ENCODE measurements around the gene ANO6.

DNA sequence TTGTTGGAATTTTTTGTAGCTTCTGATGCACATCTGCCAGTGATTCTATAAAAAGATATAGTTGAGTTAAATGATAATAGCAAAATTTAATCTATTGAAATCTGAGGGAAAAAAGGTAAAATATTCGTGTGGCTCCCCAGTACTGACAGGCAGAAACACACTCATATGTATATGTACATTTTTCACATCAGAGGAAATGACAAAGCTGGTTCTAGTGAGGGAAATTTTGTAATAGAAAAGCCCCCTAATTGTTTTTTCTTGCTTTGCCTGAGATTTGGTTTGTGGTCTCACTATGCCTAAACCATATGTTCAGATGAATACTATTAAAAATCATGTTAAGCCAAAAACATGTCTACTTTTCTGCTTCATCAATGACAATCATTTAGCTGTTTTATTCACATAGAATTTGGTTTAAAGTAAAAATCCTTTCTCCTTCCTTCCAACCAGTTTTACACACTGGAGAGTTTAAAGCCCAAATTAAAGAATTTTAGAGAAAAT lies 203.5 kb downstream of the ANO6 start:
- TF ChIP-seq, protein P1, sequence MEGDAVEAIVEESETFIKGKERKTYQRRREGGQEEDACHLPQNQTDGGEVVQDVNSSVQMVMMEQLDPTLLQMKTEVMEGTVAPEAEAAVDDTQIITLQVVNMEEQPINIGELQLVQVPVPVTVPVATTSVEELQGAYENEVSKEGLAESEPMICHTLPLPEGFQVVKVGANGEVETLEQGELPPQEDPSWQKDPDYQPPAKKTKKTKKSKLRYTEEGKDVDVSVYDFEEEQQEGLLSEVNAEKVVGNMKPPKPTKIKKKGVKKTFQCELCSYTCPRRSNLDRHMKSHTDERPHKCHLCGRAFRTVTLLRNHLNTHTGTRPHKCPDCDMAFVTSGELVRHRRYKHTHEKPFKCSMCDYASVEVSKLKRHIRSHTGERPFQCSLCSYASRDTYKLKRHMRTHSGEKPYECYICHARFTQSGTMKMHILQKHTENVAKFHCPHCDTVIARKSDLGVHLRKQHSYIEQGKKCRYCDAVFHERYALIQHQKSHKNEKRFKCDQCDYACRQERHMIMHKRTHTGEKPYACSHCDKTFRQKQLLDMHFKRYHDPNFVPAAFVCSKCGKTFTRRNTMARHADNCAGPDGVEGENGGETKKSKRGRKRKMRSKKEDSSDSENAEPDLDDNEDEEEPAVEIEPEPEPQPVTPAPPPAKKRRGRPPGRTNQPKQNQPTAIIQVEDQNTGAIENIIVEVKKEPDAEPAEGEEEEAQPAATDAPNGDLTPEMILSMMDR (IDR thresholded peaks at IDR 0.05): no peak
- TF ChIP-seq POLR2A (IDR thresholded peaks at IDR 0.05): no peak
